ENCODE results near the gene TAS2R1. TPM values are rescaled to one million over a fixed set of nuclear protein-coding genes. Genes with fewer than 3 reads are reported as not detected.
A peak's percentile ranks its signal among the peaks of the same experiment; 100 is the strongest.

The TAS2R1 gene
- total and polyA plus RNA-seq, 7 donors: not detected

DNA sequence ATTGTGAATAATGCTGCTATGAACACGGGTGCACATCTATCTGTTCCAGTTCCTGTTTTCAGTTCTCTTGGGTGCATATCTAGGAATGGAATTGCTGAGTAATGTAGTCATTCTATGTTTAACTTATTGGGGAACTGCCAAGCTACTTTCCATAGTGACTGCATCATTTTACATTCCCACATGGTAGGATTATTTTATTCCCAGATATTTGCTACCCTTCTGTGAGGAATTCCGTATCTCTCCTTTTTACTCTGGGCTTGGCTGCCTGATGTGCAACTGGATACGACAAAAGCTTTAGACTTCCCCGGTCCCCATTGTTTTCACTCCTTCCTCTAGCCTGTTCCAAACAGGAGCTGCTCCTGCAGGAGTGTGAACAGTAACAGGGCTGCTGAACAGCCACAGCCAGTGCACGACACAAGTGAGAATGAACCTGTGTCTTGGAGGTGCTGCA, 7.2 kb downstream of the TAS2R1 start:
- TF ChIP-seq POLR2AphosphoS5 (IDR thresholded peaks at IDR 0.05) (no peak), POLR2A (IDR thresholded peaks at IDR 0.05) (no peak), EP300 (IDR thresholded peaks at IDR 0.05) (no peak)
- TF ChIP-seq, protein P1, sequence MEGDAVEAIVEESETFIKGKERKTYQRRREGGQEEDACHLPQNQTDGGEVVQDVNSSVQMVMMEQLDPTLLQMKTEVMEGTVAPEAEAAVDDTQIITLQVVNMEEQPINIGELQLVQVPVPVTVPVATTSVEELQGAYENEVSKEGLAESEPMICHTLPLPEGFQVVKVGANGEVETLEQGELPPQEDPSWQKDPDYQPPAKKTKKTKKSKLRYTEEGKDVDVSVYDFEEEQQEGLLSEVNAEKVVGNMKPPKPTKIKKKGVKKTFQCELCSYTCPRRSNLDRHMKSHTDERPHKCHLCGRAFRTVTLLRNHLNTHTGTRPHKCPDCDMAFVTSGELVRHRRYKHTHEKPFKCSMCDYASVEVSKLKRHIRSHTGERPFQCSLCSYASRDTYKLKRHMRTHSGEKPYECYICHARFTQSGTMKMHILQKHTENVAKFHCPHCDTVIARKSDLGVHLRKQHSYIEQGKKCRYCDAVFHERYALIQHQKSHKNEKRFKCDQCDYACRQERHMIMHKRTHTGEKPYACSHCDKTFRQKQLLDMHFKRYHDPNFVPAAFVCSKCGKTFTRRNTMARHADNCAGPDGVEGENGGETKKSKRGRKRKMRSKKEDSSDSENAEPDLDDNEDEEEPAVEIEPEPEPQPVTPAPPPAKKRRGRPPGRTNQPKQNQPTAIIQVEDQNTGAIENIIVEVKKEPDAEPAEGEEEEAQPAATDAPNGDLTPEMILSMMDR (IDR thresholded peaks at IDR 0.05): no peak
- intact Hi-C loops (cut with DNase I): no loop called here
- WGBS, 2 donors: 36 to 66% methylated on average over 5 of the region's 5 CpGs

DNA sequence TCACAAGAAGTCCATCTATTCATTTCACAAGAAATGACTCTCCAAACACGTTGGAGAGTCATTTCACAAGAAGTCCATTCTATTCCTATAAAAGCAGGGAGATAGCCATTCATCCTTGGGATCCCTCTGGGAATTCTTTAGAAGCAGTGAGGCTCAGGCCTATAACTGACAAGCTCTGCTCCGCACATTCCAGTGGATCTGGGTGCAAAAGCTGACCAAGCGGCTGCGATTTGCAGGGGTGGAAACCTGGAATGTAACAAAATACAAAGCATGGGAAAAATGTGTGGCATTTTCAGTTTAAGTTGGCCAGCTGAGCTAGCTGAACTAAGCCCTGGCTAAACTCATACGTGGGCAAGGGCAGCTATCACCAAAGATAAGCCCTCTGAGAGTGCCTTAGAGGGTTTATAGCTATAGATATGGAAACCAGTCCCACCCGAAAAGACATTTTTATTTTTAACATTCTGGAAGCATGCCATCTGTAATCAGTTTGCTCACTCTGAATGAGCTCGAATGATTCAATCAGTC, 8.7 kb downstream of the TAS2R1 start:
- no peak for DNase-seq
- Histone ChIP-seq H3K36me3 (no peaks in the 10 kb centered on the region), H3K27me3 (no peaks in the 10 kb centered on the region), H3K4me3 (no peak overlapping the region), H3K27ac (no peak overlapping the region), H3K4me1 (peaks cover 0 to 11% (median 3%) of the 10 kb centered on the region in 4 donors), H3K9me3 (no peaks in the 10 kb centered on the region)
- TF ChIP-seq POLR2AphosphoS5 (IDR thresholded peaks at IDR 0.05) (no peak), EP300 (IDR thresholded peaks at IDR 0.05) (no peak), POLR2A (IDR thresholded peaks at IDR 0.05) (no peak)
- TF ChIP-seq, protein P1 (IDR thresholded peaks at IDR 0.05): no peak
- WGBS, 2 donors: 16 to 55% methylated on average over 7 of the region's 7 CpGs
- intact Hi-C loops (cut with DNase I): no loop called here

More for the DNA sequence above, 7.2 kb downstream of the TAS2R1 start:
- Histone ChIP-seq H3K27me3 (no peaks in the 10 kb centered on the region), H3K4me1 (peaks cover 0 to 11% (median 3%) of the 10 kb centered on the region in 4 donors), H3K4me3 (no peak overlapping the region), H3K27ac (peak overlapping the region in 1 of 4 donors; percentile 18), H3K9me3 (no peaks in the 10 kb centered on the region), H3K36me3 (no peaks in the 10 kb centered on the region)
- DNase-seq: no peak

DNA sequence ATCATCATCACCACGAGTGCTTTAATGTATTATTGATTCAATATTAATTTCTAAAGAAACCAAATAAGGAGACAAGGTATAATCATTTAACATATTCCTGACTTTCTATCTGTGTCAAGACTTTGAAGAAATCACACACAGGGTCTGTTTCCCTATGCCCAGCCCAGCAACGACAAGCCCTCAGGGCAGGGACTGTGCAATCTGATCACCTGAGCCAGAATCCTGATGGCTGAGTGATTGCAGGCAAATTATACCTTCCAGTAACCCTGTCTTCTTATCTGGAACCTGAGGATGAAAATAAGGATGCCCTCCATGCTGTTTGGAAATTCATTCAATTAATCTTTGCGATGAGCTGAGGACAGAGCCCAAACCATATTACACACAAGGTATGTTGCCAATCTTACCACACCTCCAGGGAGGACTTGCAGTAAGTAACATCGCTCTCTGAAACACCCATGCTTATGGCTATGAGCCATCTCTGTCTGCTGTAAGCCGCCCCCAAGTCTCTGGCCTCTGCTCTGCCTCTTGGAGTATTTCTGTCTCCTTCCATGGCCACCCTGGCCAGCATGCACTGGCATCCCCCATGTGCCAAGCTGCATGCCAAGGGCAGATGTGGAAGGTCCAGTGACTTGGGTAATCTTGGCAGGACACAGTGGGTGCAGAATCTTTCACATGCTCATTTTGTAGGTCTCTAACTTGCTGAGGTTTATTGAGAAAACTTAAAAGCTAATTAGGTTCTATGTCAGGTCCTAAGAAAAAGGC, 10.6 kb downstream of the TAS2R1 start:
- Histone ChIP-seq H3K4me3 (no peak overlapping the region), H3K27me3 (no peaks in the 10 kb centered on the region), H3K27ac (no peak overlapping the region), H3K9me3 (no peaks in the 10 kb centered on the region), H3K36me3 (no peaks in the 10 kb centered on the region), H3K4me1 (peaks cover 0 to 11% (median 3%) of the 10 kb centered on the region in 4 donors)
- intact Hi-C loops (cut with DNase I): no loop called here
- DNase-seq: no peak
- 77 to 80% methylated on average over 5 of the region's 5 CpGs for WGBS, 2 donors
- TF ChIP-seq POLR2A (IDR thresholded peaks at IDR 0.05): no peak
- TF ChIP-seq, protein P1 (IDR thresholded peaks at IDR 0.05): no peak
- TF ChIP-seq POLR2AphosphoS5 (IDR thresholded peaks at IDR 0.05): no peak
- TF ChIP-seq EP300 (IDR thresholded peaks at IDR 0.05): no peak

DNA sequence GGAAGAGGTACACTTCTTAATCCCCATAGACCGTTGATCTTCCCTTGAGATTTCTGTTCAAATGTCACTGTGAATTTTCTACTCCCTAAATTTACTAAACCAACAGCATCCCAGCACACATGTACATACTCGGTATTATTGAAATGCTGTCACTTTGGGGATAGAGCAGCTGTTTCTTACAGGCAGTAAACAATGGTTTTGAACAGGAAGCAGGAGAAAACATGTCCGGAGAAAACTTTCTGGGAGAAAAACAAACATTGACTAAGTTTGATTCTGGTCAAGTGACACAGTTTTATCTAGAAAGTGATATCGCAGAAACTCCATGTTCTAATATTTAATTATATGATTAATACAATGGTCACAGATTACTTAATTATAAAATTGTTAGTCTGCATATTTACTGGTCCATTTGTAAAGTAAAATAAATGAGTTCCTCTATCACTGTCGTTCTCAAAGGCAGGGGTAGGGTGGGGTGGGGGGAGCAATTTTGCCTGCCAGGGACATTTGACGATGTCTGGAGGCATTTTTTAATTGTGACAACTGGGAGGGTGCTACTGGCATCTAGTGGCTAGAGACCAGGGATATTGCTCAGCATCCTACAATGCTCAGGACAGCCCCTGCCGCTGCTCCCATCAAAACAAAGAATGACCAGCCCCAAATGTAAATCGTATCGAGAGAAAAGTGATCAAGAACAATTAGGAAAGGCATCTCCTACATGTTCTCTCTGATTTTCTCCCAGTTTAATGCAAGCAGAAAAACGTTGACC, 12.2 kb downstream of the TAS2R1 start:
- Histone ChIP-seq H3K27ac (no peak overlapping the region), H3K4me1 (peaks cover 0 to 6% (median 2%) of the 10 kb centered on the region in 4 donors), H3K27me3 (no peaks in the 10 kb centered on the region), H3K4me3 (no peak overlapping the region), H3K36me3 (no peaks in the 10 kb centered on the region), H3K9me3 (no peaks in the 10 kb centered on the region)
- no peak for TF ChIP-seq EP300 (IDR thresholded peaks at IDR 0.05)
- no peak for TF ChIP-seq POLR2AphosphoS5 (IDR thresholded peaks at IDR 0.05)
- TF ChIP-seq POLR2A (IDR thresholded peaks at IDR 0.05): no peak
- TF ChIP-seq, protein P1 (IDR thresholded peaks at IDR 0.05): no peak
- intact Hi-C loops (cut with DNase I): no loop called here
- DNase-seq: no peak
- WGBS, 2 donors: 14 to 37% methylated on average over 10 of the region's 10 CpGs

Data from sigmoid colon (tissue), 7 donors.